Smooth muscle cell of the brain vasculature (primary cell): Measurements from ENCODE around the gene TCF7L1.
"Not testable (repeated sequence)": the region's sequence is repeated elsewhere in the genome, so short reads cannot be mapped to it uniquely, and the experiment has no call there.

Experiments used
- DNase-seq: peaks from one replicate; pipeline ENCODE4 v3.0.0-alpha.2; 2012; ENCODE audit warnings: low read depth, low spot score

Gene TCF7L1, protein sequence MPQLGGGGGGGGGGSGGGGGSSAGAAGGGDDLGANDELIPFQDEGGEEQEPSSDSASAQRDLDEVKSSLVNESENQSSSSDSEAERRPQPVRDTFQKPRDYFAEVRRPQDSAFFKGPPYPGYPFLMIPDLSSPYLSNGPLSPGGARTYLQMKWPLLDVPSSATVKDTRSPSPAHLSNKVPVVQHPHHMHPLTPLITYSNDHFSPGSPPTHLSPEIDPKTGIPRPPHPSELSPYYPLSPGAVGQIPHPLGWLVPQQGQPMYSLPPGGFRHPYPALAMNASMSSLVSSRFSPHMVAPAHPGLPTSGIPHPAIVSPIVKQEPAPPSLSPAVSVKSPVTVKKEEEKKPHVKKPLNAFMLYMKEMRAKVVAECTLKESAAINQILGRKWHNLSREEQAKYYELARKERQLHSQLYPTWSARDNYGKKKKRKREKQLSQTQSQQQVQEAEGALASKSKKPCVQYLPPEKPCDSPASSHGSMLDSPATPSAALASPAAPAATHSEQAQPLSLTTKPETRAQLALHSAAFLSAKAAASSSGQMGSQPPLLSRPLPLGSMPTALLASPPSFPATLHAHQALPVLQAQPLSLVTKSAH

DNA sequence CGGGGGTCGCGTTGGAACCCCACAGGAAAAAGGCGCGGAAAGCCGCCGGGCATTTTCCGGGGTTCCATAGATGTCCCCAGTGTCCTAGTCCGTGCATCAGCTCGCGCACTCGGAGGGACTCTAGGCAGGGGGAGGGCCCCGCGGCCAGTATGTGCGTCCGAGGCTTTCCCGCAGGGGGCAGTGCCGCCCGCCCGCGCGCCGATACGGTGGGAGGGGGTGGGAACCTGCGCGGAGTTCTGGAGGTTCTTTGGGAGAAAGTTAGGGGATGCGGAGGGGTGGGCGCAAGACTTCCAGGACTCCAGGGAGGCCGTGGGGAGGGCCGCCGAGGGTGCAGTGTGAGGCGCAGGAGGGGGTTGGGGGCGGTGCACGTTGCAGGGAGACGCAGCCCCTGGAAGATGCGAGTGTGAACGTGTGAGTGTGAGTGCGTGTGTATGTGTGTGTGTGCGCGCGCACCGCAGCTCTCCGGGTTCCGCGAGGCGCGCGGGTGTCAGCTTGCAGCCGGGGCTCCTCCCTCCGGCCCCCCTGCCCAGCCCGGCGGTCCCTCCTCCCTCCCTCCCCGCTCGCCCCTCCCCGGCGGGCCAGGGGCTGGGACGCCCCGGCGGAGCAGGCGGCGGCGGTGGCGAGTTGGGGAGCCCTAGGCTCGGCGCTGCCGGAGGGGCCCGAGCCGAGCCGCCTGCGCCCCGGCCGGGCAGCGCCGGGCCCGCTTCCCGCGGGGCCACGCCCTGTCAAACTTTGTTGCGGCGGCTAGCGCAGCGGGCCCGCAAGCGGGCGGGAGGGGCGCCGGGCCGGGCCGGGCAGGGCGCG lies at the start of gene TCF7L1:
Gene TCF7L1 (plus strand): TSS at position 559 of the 804 bp plus-strand sequence. CDS start 293 bp downstream, outside the sequence.
- no peak for DNase-seq

DNA sequence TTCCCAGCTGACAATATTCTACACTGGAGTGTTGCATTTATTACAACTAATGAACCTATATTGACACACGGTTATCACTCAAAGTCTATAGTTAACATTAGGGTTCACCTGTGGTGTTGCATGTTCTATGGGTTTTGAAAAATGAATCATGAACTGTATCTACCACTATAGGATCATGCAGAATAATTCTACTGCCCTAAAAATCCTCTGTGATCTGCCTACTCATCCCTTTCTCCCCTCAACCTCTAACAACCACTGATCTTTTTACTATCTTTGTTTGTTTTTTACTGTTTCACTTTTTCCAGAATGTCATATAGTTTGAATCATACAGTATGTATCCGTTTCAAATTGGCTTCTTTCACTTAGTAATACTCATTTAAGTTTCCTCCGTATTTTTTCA lies 47.6 kb upstream of the TCF7L1 start:
- no peak for DNase-seq

DNA sequence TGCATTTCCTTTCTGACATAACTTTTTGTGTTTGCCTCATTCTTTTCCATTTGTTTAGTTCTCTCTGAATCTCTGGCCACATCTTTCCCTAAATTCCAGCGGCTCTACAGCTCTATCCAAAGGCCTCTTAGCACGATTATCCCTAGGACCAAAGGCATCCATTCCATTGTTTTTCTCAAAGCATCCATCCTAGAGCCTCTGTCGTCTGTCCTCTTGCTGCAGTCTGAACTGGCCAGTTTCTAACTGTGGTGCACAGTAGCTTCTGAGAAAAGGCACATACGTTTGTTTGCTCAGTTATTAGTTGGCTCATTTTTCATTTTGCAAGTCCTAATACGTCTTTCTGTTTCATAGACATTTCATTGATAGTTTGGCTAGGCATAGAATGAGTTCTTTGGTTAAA lies 45.7 kb upstream of the TCF7L1 start:
- DNase-seq = no peak

DNA sequence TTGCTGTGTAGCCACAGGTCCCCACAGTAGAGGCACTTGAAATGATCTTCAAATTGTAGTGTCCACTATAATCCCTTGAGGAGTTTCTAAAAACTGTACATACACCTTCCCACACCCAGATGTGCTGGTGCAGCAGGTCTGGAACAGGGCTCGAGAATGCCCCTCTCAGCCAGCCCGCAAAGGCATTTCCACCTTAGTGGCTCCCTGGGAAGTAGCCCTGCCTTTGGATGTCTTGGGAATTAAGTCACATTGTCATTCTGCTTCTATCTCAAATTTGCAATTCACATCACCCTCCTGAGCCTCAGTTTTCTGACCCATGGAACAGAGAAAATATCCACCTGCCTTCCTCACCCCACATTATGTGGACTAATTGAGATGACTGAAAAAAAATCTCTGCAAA lies 44.3 kb upstream of the TCF7L1 start:
- no peak for DNase-seq

DNA sequence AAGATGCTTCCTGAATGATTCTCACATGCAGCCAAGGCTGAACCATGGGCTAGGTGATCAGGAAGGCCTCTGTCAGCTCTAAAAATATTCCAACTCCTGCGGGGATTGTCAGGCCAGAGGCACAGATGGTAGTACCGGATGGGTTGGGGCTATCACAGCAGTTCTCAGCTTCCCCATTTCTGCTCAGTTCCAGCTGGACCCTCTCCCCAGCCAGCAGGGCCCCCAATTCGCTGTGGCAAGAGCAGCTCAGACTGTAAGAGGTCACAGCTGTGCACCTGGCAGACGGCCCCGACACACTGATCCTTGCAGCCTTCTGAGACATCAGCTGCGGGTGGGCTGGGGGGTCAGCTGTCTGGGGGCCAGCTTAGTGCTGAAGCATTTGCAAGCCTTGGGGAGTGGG lies 43.6 kb upstream of the TCF7L1 start:
- DNase-seq = no peak

DNA sequence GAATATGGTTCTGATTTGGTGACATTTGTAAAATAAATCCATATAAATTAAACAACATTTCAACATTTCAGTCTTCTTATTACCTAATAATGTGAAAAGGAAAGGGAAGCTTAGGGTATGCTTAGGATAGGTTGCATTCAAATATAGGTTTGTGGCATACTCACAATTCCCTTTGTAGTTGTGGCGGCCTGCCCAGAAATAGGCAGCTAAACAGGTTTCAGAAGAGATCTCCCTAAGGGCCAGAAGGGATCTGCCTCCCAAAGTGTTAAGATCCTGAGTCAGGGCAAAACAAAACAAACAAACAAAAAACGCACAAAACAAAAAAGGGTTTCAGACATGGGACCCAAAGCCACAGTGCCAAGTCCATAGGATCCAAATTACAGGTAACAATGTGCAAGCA lies 41.4 kb upstream of the TCF7L1 start:
- DNase-seq = no peak

DNA sequence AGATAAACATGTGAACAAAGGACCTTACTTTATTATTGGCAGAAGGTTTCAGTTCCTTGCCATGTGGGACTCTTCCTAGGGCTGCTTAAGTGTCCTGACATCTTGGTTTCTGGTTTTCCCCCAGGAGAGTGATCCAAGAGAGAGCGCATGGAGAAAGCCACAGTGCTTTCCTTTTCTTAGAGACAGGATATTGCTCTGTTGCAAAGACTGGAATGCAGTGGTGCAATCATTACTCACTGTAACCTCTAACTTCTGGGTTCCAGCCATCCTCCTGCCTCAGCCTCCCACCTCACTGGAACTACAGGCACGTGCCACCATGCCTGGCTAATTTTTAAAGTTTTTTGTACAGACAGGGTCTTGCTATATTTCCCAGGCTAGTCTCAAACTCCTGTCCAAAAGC lies 38.1 kb upstream of the TCF7L1 start:
- DNase-seq = no peak

DNA sequence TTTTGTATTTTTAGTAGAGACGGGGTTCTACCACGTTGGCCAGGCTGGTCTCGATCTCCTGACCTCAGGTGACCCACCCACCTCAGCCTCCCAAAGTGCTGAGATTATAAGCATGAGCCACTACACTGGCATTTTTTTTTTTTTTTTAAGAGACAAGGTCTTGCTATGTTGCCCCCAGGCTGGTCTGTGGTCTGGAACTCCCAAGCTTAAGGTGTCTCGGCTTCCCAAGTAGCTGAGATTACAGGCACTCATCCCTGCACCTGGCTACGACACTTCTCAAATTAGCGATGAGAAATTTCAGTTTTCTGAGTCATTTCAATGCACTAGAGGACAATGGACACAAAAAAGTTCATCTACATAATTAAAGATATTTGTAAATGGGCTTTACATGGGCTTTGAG lies 36.6 kb upstream of the TCF7L1 start:
- no peak for DNase-seq

DNA sequence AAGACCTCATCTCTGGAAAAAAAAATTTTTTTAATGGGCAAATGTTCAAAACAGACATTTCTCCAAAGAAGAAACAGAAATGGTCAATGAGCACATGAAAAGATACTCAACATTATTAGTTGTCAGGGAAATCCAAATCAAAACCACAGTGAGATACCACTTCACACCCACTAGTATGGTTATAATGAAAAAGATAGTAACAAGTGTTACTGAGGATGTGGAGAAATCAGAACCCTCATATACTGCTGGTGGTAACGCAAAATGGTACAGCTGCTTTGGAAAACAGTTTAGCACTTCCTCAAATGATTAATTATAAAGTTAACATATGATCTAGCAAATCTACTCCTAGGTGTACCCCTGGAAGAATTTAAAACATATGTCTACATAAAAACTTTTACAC lies 29.0 kb upstream of the TCF7L1 start:
- no peak for DNase-seq

DNA sequence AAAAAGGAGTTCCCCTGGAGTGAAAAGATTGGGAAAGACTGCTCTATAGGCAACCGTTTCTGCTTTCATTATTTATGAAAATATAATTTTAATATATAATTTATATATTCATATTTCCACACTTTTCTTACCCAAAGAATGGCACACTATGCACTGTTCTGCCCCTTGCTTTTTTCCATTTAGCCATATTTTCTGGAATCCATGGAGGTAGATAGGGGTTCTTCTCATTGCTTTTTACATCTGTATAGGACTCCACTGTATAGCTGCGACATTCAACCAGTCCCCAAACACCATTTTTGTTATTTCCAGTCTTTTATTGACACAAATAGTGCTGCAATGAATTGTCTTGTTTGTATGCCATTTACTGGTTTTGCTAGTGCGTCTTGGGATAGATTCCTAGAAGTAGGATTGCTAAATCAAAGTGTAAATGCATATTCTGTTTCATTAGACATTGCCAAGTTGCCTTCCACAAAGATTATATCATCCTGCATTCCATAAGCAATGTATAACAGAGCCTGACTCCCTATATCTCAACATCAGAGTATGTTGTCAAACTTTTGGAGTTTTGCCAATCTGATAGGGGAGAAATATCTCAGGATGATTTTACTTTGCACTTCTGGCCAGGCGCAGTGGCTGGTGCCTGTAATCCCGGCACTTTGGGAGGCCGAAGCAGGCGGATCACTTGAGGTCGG lies 26.6 kb upstream of the TCF7L1 start:
- DNase-seq = no peak

DNA sequence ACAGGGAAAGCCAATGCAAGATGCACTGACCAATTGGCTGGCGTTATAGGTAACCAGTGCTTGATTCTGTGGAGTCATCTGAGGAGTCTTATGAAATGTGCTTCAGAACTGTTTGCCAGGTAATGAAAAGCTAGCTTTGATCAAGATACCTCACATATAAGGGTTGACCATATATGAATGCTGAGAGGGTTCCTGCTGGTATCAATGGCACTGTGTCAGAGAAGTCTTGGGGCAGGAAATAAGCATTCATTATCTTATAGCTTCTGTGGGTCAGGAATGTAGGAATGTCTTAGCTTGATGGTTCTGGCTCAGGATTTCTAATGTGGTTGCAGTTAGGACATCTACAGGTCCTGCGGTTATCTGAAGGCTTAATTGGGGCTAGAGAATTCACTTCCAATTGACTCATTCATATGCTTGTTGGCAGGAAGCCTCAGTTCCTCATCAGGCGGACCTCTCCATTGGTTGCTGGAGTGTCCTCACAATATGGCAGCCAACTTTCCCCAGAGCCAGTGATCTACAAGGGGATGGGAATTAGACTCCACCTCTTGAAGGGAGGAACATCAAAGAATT lies 22.1 kb upstream of the TCF7L1 start:
- no peak for DNase-seq

DNA sequence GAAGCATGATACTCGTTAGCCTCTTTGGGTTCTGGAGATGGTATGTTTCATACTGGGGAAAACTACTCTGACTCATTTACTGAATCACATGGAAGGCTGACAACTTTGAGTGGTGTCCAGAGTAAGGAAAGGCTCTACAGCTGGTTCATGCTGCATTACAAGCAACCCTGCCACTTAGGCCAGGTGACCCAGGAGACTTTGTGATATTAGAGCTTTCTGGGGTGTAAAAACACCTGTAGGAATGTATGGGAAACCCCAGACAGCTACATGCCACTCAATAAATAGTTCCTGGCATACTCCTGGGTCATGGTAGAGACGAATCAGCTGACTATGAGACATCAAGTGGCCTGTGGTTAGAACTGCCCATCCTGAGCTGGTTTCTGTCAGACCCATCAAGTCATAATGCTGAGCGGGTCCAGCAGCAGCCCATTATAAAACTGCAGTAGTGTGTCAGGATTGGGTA lies 21.3 kb upstream of the TCF7L1 start:
- DNase-seq = no peak

DNA sequence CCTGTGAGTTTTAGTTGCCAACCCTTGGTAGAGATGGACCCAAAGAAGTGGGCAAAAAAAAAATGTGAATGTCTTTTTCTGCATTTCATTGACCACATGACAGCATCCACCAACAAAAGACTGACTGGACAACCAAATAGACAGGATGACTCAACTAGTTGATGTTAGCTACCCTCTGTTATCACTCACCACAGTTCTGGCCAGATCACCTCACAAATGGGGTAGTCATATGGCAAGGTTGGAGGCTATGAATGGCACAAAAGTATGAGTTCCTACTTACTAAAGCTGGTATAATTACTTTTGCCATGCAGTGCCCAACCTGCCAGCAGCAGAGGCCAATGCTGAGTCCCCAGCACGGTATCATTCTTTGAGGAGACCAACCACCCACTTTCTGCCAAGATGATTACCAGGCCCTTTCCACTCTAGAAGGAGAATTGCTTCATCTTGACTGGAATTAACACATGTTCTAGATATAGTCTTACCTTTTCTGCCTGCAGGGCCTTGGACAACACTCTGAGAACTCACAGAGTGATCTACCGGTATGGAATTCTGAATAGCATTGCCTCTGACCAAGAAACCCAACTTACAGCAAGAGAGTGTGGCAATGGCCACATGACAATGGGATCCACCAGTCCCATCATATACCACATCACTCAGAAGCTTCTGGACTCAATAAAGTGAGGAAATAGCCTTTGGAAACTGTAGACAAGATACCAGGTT lies 20.1 kb upstream of the TCF7L1 start:
- DNase-seq = no peak

DNA sequence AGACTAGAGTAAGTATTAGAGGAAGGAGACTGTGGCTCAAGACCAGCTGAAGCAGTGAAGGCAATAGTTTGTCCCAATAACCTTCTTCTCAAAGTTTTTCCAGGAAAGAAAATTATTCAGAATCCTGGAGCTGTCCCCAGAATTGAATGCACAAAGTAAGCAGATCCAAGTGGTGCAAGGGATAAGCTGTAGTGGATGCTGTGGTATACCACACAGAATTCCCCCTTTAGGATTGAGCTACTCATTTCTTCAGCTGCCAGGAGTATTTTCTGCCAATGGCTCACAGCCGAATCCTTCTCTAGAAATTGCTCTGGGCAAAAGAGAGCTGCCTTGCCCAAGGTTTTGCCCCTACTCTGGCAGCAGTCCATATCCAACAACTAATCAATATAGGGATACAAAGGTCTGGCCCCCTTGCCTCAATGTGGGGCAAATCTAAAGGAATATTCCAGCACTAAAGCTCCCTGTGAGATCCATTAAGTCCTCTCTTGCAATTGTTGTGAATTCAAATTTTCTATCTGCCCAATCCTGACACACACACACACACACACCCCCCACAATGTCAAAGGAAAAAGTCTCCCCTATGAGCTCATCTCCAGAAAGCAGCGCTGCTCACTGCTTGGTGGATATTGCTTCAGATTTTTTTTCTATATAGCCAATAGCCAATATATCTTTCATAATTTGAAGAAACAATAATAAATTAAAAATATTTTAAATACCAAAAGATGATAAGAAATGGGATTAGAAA lies 18.4 kb upstream of the TCF7L1 start:
- DNase-seq = no peak

DNA sequence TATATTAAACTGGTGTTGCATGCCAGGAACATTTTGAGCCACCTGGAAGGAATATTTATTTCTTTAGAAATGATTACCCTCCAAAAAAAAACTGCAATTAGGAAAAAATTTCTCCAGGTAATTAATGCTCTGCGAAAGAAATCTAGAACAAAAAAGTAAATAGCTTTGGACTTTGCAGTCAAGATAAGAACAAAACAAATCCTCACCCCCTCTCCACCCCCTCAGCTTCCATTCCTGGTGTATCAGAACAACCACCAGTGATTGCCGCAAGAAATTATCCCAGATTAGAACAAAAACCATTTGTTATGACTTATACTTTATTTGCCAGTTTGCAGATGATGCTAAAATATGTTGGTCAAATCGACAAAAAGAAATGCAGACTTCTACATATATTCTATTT lies 17.0 kb upstream of the TCF7L1 start:
- no peak for DNase-seq

DNA sequence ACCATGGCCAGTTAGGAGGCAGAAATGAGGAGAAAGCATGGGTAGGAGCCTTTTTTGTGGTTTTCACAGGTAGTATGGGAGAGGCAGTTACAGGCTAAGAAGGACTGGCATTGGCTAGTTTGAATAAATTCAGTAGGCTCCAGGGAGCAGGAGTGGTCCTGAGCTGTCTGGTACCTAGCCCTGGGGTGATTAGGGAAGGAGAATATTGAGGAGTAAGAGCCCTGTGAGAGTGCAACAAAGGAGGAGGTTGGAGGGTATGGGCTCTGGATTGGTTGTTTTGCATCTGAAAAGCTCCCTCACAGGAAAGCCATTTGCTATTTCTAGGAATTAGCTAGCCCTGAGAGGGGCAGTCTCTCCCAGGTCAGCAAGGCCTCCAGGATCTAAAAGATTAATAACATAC lies 13.3 kb upstream of the TCF7L1 start:
- no peak for DNase-seq

DNA sequence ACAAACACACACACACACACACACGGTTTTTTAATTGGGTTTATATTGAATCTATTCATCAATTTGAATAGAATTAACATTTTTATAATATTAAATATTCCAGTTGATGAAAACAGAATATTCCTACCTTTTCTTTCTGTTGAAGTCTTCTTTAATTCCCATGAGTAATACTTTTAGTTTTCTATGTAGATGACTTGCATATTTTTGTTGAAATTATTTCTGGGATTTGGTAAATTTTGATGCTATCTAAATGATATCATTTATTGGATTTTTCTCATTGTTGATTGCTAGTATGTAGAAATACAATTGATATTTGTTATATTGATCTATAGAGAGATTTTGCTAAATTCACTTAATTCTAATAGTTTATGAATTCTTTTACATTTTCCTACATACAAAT lies 12.8 kb upstream of the TCF7L1 start:
- DNase-seq = no peak

DNA sequence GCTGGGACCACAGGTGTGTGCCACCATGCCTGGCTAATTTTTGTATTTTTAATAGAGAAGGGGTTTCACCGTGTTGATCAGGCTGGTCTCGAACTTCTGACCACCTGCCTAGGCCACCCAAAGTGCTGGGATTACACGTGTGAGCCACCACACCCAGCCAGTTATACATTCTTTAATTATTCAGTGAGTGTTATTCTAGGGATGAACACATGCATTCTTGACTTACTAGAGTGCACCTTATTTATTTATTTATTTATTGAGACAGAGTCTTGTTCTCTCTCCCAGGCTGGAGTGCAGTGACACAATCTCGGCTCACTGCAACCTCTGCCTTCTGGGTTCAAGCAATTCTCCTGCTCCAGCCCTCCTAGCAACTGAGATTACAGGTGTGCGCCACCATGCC lies 6.7 kb upstream of the TCF7L1 start:
- not testable (repeated sequence) for DNase-seq

DNA sequence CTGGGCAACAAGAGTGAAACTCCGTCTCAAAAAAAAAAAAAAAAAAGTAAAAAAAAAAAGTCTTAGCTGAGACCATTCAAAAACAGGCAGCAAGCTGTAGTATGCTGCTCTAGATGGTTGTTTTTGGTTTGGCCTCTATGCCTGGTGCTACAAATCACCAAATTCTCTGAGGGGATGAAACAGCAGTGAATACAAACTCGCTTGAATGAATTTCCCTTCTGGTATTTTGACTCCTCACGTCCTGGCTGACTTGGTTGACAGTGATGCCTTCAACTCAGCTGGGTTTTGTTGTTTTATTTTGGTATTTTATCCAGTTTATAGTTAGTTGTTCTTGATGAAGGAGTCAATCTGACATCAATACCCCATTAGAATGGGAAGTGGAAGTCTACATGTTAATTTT lies 3.3 kb upstream of the TCF7L1 start:
- no peak for DNase-seq

DNA sequence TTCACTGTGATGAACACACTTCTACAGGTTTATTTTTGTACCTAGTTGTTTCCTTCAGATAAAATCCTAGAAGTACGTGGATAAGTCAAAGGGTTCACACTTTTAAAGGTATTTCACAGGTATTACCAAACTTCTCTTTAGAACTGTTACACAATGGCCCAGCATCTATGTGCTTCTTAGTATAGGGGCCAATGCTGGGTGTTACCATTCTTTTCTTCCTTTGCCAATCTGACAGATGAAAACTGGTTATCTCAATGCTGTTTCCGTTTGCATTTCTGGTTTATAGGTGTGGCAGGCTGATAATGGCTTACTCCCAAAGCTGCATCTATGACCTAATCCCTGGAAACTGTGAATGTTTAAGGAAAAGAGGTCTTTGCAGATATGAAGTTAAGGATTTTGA lies 2.8 kb upstream of the TCF7L1 start:
- no peak for DNase-seq
